ENCODE data around the gene BEX1.

BEX1 gene

GRCh38 chrX:103063191-103063845, 653 bp downstream of the BEX1 start:
- Histone ChIP-seq H3K4me2 (ENCODE audit: low read length) (no peak overlapping the region), H3K36me3 (replicated peaks; ENCODE audit: low read depth, low read length) (no peaks in the 10 kb centered on the region), H3K9me3 (ENCODE audit: insufficient read depth, low read length) (no peaks in the 10 kb centered on the region), H3K9ac (ENCODE audit: low read length) (no peak overlapping the region), H3K27me3 (ENCODE audit: low read depth, low read length) (no peaks in the 10 kb centered on the region), H2AFZ (ENCODE audit: low read depth, low read length) (no peak overlapping the region), H4K20me1 (ENCODE audit: insufficient read depth, low read length) (no peaks in the 10 kb centered on the region), H3K4me1 (ENCODE audit: low read length) (no peaks in the 10 kb centered on the region), H3K79me2 (ENCODE audit: low read length) (no peaks in the 10 kb centered on the region), H3K4me3 (ENCODE audit: low read length) (no peak overlapping the region), H3K27ac (ENCODE audit: low read length) (no peak overlapping the region)
- no peak for TF ChIP-seq EZH2phosphoT487 (IDR thresholded peaks at IDR 0.05; ENCODE audit: low read depth)
- TF ChIP-seq, protein P1, sequence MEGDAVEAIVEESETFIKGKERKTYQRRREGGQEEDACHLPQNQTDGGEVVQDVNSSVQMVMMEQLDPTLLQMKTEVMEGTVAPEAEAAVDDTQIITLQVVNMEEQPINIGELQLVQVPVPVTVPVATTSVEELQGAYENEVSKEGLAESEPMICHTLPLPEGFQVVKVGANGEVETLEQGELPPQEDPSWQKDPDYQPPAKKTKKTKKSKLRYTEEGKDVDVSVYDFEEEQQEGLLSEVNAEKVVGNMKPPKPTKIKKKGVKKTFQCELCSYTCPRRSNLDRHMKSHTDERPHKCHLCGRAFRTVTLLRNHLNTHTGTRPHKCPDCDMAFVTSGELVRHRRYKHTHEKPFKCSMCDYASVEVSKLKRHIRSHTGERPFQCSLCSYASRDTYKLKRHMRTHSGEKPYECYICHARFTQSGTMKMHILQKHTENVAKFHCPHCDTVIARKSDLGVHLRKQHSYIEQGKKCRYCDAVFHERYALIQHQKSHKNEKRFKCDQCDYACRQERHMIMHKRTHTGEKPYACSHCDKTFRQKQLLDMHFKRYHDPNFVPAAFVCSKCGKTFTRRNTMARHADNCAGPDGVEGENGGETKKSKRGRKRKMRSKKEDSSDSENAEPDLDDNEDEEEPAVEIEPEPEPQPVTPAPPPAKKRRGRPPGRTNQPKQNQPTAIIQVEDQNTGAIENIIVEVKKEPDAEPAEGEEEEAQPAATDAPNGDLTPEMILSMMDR (IDR thresholded peaks at IDR 0.05; ENCODE audit: low read depth, low read length), result no peak

DNA sequence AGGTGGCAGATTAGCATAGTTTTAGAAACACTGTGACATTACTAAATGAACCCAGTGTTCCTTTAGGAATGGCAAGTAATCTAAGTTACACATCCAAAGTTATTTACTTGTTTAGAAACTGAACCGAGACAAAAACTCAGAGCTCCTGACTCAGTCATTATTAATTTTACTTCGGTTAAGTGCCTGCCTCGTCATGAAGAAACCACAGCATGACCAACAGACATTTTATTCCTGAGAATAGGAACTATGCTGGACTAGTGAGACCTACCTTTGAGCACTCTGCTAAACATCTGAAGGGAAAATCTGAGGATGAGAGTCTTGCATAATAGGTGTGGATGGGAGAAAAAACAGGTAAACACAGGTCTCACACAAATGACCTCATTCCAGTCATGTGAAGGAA, 2.5 kb downstream of the BEX1 start:
- Histone ChIP-seq H2AFZ (ENCODE audit: low read depth, low read length) (no peak overlapping the region), H3K4me3 (ENCODE audit: low read length) (no peak overlapping the region), H3K36me3 (replicated peaks; ENCODE audit: low read depth, low read length) (no peaks in the 10 kb centered on the region), H3K4me1 (ENCODE audit: low read length) (no peaks in the 10 kb centered on the region), H3K9ac (ENCODE audit: low read length) (no peak overlapping the region), H3K9me3 (ENCODE audit: insufficient read depth, low read length) (no peaks in the 10 kb centered on the region), H3K27ac (ENCODE audit: low read length) (no peak overlapping the region), H4K20me1 (ENCODE audit: insufficient read depth, low read length) (no peaks in the 10 kb centered on the region), H3K4me2 (ENCODE audit: low read length) (no peak overlapping the region), H3K79me2 (ENCODE audit: low read length) (no peaks in the 10 kb centered on the region), H3K27me3 (ENCODE audit: low read depth, low read length) (no peaks in the 10 kb centered on the region)
- no peak for TF ChIP-seq EZH2phosphoT487 (IDR thresholded peaks at IDR 0.05; ENCODE audit: low read depth)
- TF ChIP-seq, protein P1 (IDR thresholded peaks at IDR 0.05; ENCODE audit: low read depth, low read length), result no peak

GRCh38 chrX:103056902-103057301, 7.1 kb downstream of the BEX1 start:
- Histone ChIP-seq H3K36me3 (replicated peaks; ENCODE audit: low read depth, low read length) (no peaks in the 10 kb centered on the region), H3K9ac (ENCODE audit: low read length) (no peak overlapping the region), H3K79me2 (ENCODE audit: low read length) (no peaks in the 10 kb centered on the region), H3K27me3 (ENCODE audit: low read depth, low read length) (no peaks in the 10 kb centered on the region), H3K4me1 (ENCODE audit: low read length) (no peaks in the 10 kb centered on the region), H4K20me1 (ENCODE audit: insufficient read depth, low read length) (no peaks in the 10 kb centered on the region), H3K4me2 (ENCODE audit: low read length) (no peak overlapping the region), H3K9me3 (ENCODE audit: insufficient read depth, low read length) (no peaks in the 10 kb centered on the region), H3K4me3 (ENCODE audit: low read length) (no peak overlapping the region), H2AFZ (ENCODE audit: low read depth, low read length) (no peak overlapping the region), H3K27ac (ENCODE audit: low read length) (no peak overlapping the region)
- TF ChIP-seq, protein P1 (IDR thresholded peaks at IDR 0.05; ENCODE audit: low read depth, low read length), result no peak
- TF ChIP-seq EZH2phosphoT487 (IDR thresholded peaks at IDR 0.05; ENCODE audit: low read depth), result no peak

- no peak overlapping the region for H3K9ac ChIP-seq (ENCODE audit: low read length)
- H3K4me3 ChIP-seq (ENCODE audit: low read length), result no peak overlapping the region
- H3K27ac ChIP-seq (ENCODE audit: low read length), result no peak overlapping the region
- no peak overlapping the region for H3K4me2 ChIP-seq (ENCODE audit: low read length)
- H3K9me3 ChIP-seq (ENCODE audit: insufficient read depth, low read length), result no peaks in the 10 kb centered on the region
- H2AFZ ChIP-seq (ENCODE audit: low read depth, low read length), result no peak overlapping the region
- no peak for TF ChIP-seq EZH2phosphoT487 (IDR thresholded peaks at IDR 0.05; ENCODE audit: low read depth)
- TF ChIP-seq, protein P1 (IDR thresholded peaks at IDR 0.05; ENCODE audit: low read depth, low read length), result no peak
- no peaks in the 10 kb centered on the region for H3K79me2 ChIP-seq (ENCODE audit: low read length)
- H3K36me3 ChIP-seq (replicated peaks; ENCODE audit: low read depth, low read length), result no peaks in the 10 kb centered on the region
- no peaks in the 10 kb centered on the region for H4K20me1 ChIP-seq (ENCODE audit: insufficient read depth, low read length)
- no peaks in the 10 kb centered on the region for H3K27me3 ChIP-seq (ENCODE audit: low read depth, low read length)
- no peaks in the 10 kb centered on the region for H3K4me1 ChIP-seq (ENCODE audit: low read length)
Observed at GRCh38 chrX:103052625-103053024, 11.3 kb downstream of the BEX1 start.

All from OCI-LY3 (cell line).